ENCODE measurements around the gene HSPA2.
A peak's percentile ranks its signal among the peaks of the same experiment; 100 is the strongest.

The HSPA2 gene

DNA sequence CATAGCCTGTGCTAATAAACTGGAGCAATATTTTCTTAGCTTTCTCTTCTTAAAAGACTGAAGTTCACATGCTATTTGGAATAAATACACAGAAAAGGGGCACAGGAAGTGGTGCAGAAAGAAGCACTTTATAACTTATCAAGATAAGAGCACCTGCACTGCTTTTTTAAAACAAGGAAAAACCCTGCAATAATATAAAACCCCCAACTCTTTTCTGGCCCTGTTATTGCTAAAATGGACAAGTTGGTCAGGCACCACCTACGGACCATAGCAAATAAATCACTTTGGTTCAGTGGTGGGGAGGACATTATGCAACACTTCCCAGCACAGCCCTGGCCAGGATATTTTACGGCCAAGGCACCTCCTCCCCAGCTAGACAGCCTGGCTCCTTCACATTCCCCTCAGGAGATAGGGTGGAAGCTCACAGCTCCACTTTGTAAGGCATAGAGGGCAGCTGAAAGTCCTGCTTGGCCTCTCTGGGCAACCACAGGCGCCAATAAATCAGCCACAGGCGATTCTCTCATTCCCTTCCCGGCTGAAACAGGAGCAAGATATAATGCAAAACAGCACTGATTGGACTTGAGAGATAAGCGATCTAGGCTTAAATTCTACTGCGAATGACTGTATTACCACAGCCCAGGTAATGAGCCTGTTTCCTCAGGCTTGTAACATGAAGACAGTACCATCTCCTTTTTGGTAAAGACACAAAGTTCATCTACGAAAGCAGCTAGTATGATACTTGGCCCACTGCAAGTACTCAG lies 39.0 kb upstream of the HSPA2 start:
- no peak for TF ChIP-seq CTCF (IDR thresholded peaks at IDR 0.05; ENCODE audit: borderline replicate concordance, insufficient read depth, low read depth, low read length)
- peak overlapping the region; percentile 94 for H3K4me3 ChIP-seq (ENCODE audit: low read depth, low read length)

GRCh38 chr14:64502456-64502855 lies 38.1 kb upstream of the HSPA2 start:
- peak overlapping the region; percentile 94 for H3K4me3 ChIP-seq (ENCODE audit: low read depth, low read length)
- TF ChIP-seq CTCF (IDR thresholded peaks at IDR 0.05; ENCODE audit: borderline replicate concordance, insufficient read depth, low read depth, low read length), result no peak

- no peak for TF ChIP-seq CTCF (IDR thresholded peaks at IDR 0.05; ENCODE audit: borderline replicate concordance, insufficient read depth, low read depth, low read length)
- H3K4me3 ChIP-seq (ENCODE audit: low read depth, low read length), result peak overlapping the region; percentile 94
Observed at GRCh38 chr14:64502887-64503433, 37.6 kb upstream of the HSPA2 start.

- peak within 1 kb of the TSS; percentile 94 for H3K4me3 ChIP-seq (ENCODE audit: low read depth, low read length)
- no peak for TF ChIP-seq CTCF (IDR thresholded peaks at IDR 0.05; ENCODE audit: borderline replicate concordance, insufficient read depth, low read depth, low read length)
Observed at GRCh38 chr14:64503434-64504309, 36.9 kb upstream of the HSPA2 start, which contains the start of gene ZBTB25. Gene ZBTB25, minus strand, starts transcription at chr14:64503838. Its CDS starts 13,305 bp downstream, at chr14:64490533.

- H3K4me3 ChIP-seq (ENCODE audit: low read depth, low read length), result peak within 1 kb of the TSS; percentile 94
- no peak for TF ChIP-seq CTCF (IDR thresholded peaks at IDR 0.05; ENCODE audit: borderline replicate concordance, insufficient read depth, low read depth, low read length)
Observed at GRCh38 chr14:64504310-64504896, 36.1 kb upstream of the HSPA2 start, which contains the start of gene ZBTB1. Gene ZBTB1, plus strand, starts transcription at chr14:64504770. Its CDS starts 16,735 bp downstream, at chr14:64521505.

DNA sequence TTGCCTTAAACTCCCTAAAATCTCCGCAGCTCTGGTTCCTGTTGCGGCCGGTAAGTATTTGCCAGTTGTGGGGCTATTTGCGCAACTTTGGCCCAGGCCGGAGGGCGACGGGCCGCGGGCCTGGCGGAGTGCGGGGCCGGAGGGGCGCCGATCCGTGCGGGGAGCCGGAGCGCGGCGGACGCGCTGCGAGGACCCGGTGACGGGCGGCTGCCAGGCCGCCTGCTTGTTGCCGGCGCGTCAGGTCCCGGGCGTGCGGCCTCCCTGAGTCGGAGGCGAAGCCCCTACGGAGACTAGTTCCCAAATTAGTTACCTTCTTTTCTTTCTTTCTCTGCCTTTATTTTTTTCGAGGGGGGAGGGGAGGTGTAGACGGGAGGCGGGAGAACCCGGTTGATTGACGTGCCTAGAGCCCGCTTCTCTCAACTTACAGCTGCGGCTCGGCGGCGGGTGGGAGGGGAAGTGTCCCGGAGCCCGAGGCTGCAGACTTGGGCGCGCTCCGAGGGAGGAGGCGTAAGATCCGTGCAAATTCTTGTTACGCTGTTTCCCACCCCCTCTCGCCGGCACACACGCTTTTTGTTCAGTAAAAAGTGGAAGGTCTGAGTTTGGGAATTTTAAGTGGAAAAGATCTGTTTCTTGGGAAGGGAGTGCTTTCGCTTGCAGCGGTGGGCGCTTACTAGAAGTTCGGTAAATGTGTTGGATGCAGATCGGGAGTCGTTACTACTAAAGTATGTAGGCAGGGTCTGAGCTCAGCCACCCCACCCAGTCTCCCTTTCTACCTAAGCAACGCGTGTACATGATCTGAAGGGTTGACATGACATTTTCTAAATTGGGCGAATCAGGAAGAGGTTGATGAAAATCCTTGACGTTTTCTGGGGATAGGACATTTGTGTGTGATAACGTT lies 35.4 kb upstream of the HSPA2 start:
- TF ChIP-seq CTCF (IDR thresholded peaks at IDR 0.05; ENCODE audit: borderline replicate concordance, insufficient read depth, low read depth, low read length), result no peak
- H3K4me3 ChIP-seq (ENCODE audit: low read depth, low read length), result peak overlapping the region; percentile 94
